SH-SY5Y (cell line): ENCODE results near the gene SKOR1.

Experiments used
- GATA2 ChIP-seq: IDR thresholded peaks from 2 replicates; pipeline ENCODE4 v1.6.1; 2011; ENCODE audit warnings: mild to moderate bottlenecking, low read depth, low read length
- GATA3 ChIP-seq: IDR thresholded peaks from 2 replicates; pipeline ENCODE4 v1.6.1; 2011; ENCODE audit warnings: low read depth, mild to moderate bottlenecking, low read length, moderate library complexity

DNA sequence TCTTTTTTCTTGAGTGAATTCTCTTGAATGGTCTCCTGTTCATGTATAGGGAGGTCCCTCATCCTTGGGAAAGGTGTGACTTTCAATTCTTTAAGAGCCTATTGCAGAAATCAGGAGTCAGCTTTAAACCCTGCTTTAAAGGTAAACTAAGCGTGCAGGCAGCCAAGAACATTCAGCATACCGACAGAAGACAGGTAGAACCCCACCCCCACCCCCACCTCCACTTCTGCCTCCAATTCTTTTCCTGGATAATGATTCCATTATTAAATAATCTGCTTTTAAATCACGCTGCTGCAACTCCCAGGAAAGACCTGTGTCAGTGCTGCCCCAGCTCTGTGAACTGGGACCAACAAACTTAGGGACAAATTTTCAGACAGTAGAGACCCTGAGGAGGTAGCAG lies 49.3 kb upstream of the SKOR1 start:
- no peak for TF ChIP-seq GATA2
- no peak for TF ChIP-seq GATA3
